ENCODE measurements around the gene CCL25. TPM values are rescaled to one million over a fixed set of nuclear protein-coding genes. Genes with fewer than 3 reads are reported as not detected.

The CCL25 gene
- total RNA-seq, 4 donors from 2014 or later: not detected

GRCh38 chr19:8090950-8091349, 38.4 kb downstream of the CCL25 start:
- intact Hi-C loops (cut with DNase I; ENCODE audit: low total_unique reads): no loop called here
- no peak overlapping the region for H3K4me3 ChIP-seq
- peaks cover 0 to 11% of the 10 kb centered on the region in 2 donors for H3K9me3 ChIP-seq
- no peak for TF ChIP-seq POLR2A (IDR thresholded peaks at IDR 0.05)
- TF ChIP-seq CTCF (IDR thresholded peaks at IDR 0.05): no peak
- H3K4me1 ChIP-seq: no peaks in the 10 kb centered on the region
- H3K27ac ChIP-seq: no peak overlapping the region
- no peaks in the 10 kb centered on the region for H3K27me3 ChIP-seq
- no peak for DNase-seq
- H3K36me3 ChIP-seq: no peaks in the 10 kb centered on the region

- no peak overlapping the region for H3K4me3 ChIP-seq
- DNase-seq: no peak
- H3K4me1 ChIP-seq: no peaks in the 10 kb centered on the region
- H3K9me3 ChIP-seq: peaks cover 0 to 21% of the 10 kb centered on the region in 2 donors
- no peaks in the 10 kb centered on the region for H3K27me3 ChIP-seq
- TF ChIP-seq CTCF (IDR thresholded peaks at IDR 0.05) (no peak), POLR2A (IDR thresholded peaks at IDR 0.05) (no peak)
- intact Hi-C loops (cut with DNase I; ENCODE audit: low total_unique reads): no loop called here
- no peaks in the 10 kb centered on the region for H3K36me3 ChIP-seq
- no peak overlapping the region for H3K27ac ChIP-seq
Measured at GRCh38 chr19:8093740-8094139, 41.2 kb downstream of the CCL25 start.

- DNase-seq: no peak
- no peaks in the 10 kb centered on the region for H3K36me3 ChIP-seq
- peaks cover 0 to 21% of the 10 kb centered on the region in 2 donors for H3K9me3 ChIP-seq
- H3K4me1 ChIP-seq: no peaks in the 10 kb centered on the region
- no peaks in the 10 kb centered on the region for H3K27me3 ChIP-seq
- no peak overlapping the region for H3K27ac ChIP-seq
- TF ChIP-seq CTCF (IDR thresholded peaks at IDR 0.05): no peak
- no peak for TF ChIP-seq POLR2A (IDR thresholded peaks at IDR 0.05)
- H3K4me3 ChIP-seq: no peak overlapping the region
- intact Hi-C loops (cut with DNase I; ENCODE audit: low total_unique reads): no loop called here
Measured at GRCh38 chr19:8094336-8094735, 41.8 kb downstream of the CCL25 start.

GRCh38 chr19:8095354-8095886, 42.9 kb downstream of the CCL25 start:
- Histone ChIP-seq H3K9me3 (peaks cover 0 to 21% of the 10 kb centered on the region in 2 donors), H3K27ac (no peak overlapping the region), H3K4me3 (no peak overlapping the region), H3K4me1 (no peaks in the 10 kb centered on the region), H3K36me3 (no peaks in the 10 kb centered on the region), H3K27me3 (no peaks in the 10 kb centered on the region)
- DNase-seq: no peak
- intact Hi-C loops (cut with DNase I; ENCODE audit: low total_unique reads): no loop called here
- no peak for TF ChIP-seq POLR2A (IDR thresholded peaks at IDR 0.05)

GRCh38 chr19:8096071-8096470, 43.5 kb downstream of the CCL25 start:
- Histone ChIP-seq H3K4me3 (no peak overlapping the region), H3K27me3 (no peaks in the 10 kb centered on the region), H3K9me3 (peaks cover 0 to 21% of the 10 kb centered on the region in 2 donors), H3K36me3 (no peaks in the 10 kb centered on the region), H3K4me1 (no peaks in the 10 kb centered on the region), H3K27ac (no peak overlapping the region)
- no peak for TF ChIP-seq CTCF (IDR thresholded peaks at IDR 0.05)
- no peak for TF ChIP-seq POLR2A (IDR thresholded peaks at IDR 0.05)
- DNase-seq: no peak
- intact Hi-C loops (cut with DNase I; ENCODE audit: low total_unique reads): no loop called here

- Histone ChIP-seq H3K9me3 (peaks cover 0 to 21% of the 10 kb centered on the region in 2 donors), H3K4me1 (no peaks in the 10 kb centered on the region), H3K27me3 (no peaks in the 10 kb centered on the region), H3K27ac (no peak overlapping the region), H3K36me3 (no peaks in the 10 kb centered on the region), H3K4me3 (no peak overlapping the region)
- TF ChIP-seq POLR2A (IDR thresholded peaks at IDR 0.05) (no peak), CTCF (IDR thresholded peaks at IDR 0.05) (no peak)
- no peak for DNase-seq
- intact Hi-C loops (cut with DNase I; ENCODE audit: low total_unique reads): no loop called here
Measured at GRCh38 chr19:8097198-8097597, 44.6 kb downstream of the CCL25 start.

Data from uterus (tissue), 4 donors.